ENCODE measurements around the gene COL6A2.
"Not testable (repeated sequence)": the region's sequence is repeated elsewhere in the genome, so short reads cannot be mapped to it uniquely, and the experiment has no call there.

COL6A2 gene

DNA sequence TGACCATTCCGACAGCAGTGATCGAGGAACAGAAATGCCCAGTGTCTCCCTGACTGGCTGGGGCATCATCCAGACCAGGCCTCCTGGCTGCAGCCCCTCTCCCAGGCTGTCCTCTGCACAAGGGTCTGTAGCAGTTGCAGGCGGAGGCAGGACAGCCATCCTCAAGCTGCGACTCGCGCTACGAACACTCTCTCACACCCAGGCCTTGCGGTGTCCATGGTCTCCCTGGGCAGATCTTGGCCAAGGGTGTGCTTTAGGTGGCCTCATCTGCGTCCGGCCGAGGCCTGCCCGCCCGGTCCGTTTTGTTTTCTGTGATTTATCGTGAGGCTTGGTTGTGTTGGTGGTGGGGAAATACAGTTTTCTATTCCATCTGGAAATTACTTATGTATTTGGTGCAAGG, 41.8 kb downstream of the COL6A2 start:
- DNase-seq (ENCODE audit: low read depth in 2 of 2): no peak
- H3K4me3 ChIP-seq (replicated peaks in 1 of 2; ENCODE audit: low read depth in 2 of 2, low read length in 2 of 2): no peak overlapping the region
- TF ChIP-seq, protein P1, sequence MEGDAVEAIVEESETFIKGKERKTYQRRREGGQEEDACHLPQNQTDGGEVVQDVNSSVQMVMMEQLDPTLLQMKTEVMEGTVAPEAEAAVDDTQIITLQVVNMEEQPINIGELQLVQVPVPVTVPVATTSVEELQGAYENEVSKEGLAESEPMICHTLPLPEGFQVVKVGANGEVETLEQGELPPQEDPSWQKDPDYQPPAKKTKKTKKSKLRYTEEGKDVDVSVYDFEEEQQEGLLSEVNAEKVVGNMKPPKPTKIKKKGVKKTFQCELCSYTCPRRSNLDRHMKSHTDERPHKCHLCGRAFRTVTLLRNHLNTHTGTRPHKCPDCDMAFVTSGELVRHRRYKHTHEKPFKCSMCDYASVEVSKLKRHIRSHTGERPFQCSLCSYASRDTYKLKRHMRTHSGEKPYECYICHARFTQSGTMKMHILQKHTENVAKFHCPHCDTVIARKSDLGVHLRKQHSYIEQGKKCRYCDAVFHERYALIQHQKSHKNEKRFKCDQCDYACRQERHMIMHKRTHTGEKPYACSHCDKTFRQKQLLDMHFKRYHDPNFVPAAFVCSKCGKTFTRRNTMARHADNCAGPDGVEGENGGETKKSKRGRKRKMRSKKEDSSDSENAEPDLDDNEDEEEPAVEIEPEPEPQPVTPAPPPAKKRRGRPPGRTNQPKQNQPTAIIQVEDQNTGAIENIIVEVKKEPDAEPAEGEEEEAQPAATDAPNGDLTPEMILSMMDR (IDR thresholded peaks at IDR 0.05; ENCODE audit: low read depth, low read length): no peak

DNA sequence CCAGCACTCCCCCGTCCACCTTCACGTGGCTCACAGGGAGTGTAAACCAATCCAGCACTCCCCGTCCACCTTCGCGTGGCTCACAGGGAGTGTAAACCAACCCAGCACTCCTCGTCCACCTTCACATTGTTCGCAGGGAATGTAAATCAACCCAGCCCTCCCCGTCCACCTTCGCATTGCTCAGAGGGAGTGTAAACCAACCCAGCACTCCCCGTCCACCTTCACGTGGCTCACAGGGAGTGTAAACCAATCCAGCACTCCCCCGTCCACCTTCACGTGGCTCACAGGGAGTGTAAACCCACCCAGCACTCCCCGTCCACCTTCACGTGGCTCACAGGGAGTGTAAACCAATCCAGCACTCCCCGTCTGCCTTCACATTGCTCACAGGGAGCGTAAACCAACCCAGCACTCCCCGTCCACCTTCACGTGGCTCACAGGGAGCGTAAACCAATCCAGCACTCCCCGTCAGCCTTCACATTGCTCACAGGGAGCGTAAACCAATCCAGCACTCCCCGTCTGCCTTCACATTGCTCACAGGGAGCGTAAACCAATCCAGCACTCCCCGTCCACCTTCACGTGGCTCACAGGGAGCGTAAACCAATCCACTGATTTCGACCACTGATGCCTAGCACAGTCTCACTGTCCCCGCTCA, 42.6 kb downstream of the COL6A2 start:
- not testable (repeated sequence) for H3K4me3 ChIP-seq (replicated peaks in 1 of 2; ENCODE audit: low read depth in 2 of 2, low read length in 2 of 2); DNase-seq (ENCODE audit: low read depth in 2 of 2)

DNA sequence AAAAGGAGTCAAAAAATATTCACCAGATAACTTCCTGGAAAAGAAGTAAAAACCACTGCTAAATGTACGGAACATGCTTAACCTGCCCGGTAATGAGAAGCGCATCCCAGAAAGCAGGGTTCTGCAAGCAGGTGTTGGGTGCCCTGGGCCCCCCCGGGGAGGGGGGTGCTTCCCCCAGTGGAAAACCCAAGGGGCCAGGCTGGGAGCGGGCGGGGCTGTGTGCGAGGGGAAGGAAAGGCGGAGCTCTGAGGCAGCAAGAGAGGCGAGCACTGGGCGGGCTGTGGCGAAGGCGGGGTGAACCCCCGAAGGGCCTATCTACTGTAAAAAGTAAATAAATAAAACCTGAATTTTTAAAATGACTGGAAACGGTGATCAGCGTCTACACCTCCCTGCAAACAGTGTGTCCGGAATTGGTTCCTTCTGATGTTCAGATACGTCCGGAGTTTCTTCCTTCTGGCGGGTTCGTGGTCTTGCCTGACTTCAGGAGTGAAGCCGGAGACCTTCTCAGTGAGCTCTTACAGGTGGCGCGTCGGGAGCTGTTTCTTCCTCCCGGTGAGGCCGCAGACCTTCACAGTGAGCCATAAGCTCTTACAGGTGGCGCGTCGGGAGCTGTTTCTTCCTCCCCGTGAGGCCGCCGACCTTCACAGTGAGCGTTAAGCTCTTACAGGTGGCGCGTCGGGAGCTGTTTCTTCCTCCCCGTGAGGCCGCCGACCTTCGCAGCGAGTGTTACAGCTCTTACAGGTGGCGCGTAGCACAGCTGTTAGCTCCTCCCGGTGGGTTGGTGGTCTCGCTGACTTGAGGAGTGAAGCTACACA, 44.1 kb downstream of the COL6A2 start:
- TF ChIP-seq, protein P1 (IDR thresholded peaks at IDR 0.05; ENCODE audit: low read depth, low read length): no peak
- no peak for DNase-seq (ENCODE audit: low read depth in 2 of 2)

DNA sequence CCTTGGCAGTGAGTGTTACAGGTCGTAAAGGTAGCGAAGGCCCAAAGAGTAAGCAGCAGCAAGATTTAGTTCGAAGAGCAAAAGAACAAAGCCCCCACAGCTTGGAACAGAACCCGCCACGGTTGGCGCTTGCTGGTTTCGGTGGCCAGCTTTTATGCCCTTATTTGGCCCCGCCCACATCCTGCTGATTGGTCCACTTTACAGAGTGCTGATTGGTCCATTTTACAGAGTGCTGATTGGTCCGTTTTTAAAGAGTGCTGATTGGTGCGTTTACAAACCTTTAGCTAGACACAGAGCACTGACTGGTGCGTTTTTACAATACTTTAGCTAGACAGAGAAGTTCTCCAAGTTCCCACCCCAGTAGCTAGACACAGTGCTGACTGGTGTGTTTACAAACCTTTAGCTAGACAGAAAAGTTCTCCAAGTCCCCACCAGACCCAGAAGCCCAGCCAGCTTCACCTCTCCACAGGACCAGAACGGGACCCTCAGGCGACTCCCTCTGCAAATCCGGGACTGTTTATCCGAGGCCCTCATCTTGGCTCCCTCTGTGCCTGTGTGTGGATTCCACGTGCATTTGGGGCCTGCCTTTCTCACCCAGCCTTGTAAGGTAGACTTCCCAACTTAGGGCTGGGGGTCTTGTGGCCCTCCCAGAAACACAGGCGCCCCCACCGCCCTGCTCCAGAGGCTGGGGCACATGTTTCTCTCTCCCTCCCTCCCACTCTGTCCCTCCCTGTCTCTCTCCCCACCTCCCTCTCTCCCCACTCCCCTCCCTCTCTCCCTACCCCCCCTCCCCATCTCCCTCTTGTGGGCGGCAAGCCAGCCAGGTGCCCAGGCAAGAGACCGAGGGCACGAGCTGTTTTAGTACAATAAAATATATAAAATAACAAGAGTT, 44.9 kb downstream of the COL6A2 start:
- no peak overlapping the region for H3K4me3 ChIP-seq (replicated peaks in 1 of 2; ENCODE audit: low read depth in 2 of 2, low read length in 2 of 2)
- no peak for DNase-seq (ENCODE audit: low read depth in 2 of 2)
- TF ChIP-seq, protein P1 (IDR thresholded peaks at IDR 0.05; ENCODE audit: low read depth, low read length): no peak

More for the DNA sequence above, 44.1 kb downstream of the COL6A2 start:
- H3K4me3 ChIP-seq (replicated peaks in 1 of 2; ENCODE audit: low read depth in 2 of 2, low read length in 2 of 2): no peak overlapping the region

DNA sequence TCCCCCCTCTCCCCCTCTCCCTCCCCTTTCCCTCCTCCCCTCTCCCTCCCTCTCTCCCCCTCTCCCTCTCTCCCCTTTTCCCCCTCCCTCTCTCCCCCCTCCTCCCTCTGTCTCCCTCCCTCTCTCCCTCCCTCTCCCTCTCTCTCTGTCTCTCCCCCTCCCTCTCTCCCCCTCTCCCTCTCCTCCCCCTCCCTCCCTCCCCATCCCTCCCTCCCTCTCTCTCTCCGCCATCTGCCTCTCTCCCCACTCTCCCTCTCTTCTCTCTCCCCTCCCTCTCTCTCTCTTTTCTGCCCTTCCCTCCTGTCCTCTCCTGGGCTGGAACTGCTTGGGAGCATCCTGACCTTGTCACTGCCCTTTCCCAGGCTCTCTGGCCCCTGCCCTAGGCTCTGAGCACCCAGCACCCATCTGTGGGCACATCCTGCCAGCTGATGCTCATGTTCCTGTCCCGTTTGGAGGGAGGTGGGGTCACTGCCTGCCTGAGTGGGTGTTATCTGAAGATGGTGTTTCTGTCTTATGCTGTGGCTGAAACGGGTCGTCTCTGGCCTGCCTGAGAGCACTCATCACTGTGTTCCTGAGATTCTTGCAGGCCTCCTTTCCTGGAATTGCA, 46.7 kb downstream of the COL6A2 start:
- DNase-seq (ENCODE audit: low read depth in 2 of 2): no peak
- H3K4me3 ChIP-seq (replicated peaks in 1 of 2; ENCODE audit: low read depth in 2 of 2, low read length in 2 of 2): no peak overlapping the region

DNA sequence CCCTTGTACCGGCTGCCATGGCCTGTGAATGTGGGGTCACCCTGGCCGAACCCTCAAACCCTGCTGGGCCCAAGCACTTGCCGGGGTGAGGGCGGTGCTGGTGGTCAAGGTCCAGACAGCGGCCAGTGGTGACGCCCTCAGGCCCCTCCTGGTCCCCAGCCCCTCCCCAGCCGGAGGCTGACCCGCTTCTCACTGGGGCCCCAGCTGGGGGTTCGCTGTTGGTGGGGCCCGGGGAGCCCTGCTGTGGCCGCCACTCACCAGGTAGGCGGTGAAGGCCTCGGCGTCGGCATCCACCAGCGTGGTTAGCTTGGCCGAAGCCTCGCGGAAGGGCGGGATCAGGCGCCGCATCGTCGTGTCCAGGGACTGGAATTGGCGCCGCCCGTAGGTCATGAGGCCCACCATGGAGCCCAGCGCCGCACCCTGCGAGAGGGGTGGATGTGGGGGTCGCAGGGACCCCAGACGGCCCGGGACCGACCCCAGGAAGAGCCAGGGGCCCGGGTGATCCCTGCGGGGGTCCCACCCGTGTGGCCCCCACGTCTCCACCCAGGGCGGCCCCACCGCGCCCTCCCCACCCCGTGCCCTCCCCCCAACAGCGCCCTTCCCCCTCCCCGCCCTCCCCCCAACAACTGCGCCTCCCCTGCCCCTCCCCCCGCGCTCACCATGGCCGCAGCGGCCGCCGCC, 47.4 kb downstream of the COL6A2 start:
- TF ChIP-seq, protein P1 (IDR thresholded peaks at IDR 0.05; ENCODE audit: low read depth, low read length): no peak
- no peak overlapping the region for H3K4me3 ChIP-seq (replicated peaks in 1 of 2; ENCODE audit: low read depth in 2 of 2, low read length in 2 of 2)

More for the DNA sequence above, 46.7 kb downstream of the COL6A2 start:
- TF ChIP-seq, protein P1 (IDR thresholded peaks at IDR 0.05; ENCODE audit: low read depth, low read length): no peak

More for the DNA sequence above, 47.4 kb downstream of the COL6A2 start:
- DNase-seq (ENCODE audit: low read depth in 2 of 2): no peak

Measured in cardiac fibroblast (primary cell).